Measurements from ENCODE around the gene GBF1.
A peak's percentile ranks its signal among the peaks of the same experiment; 100 is the strongest.

The GBF1 gene

GRCh38 chr10:102419269-102420180 is 174.2 kb downstream of the GBF1 start:
- Mint-ChIP-seq H3K36me3 (ENCODE audit: low read depth) (peaks cover 34% of the 10 kb centered on the region), H3K9me3 (no peaks in the 10 kb centered on the region), H3K4me3 (peak overlapping the region; percentile 93), H3K27ac (peak overlapping the region; percentile 98), H3K27me3 (peaks cover 33% of the 10 kb centered on the region), H3K4me1 (ENCODE audit: low read depth) (peaks cover 41% of the 10 kb centered on the region)
- DNase-seq, result peak; percentile 82

- H3K9me3 Mint-ChIP-seq, result no peaks in the 10 kb centered on the region
- peak overlapping the region; percentile 93 for H3K4me3 Mint-ChIP-seq
- H3K4me1 Mint-ChIP-seq (ENCODE audit: low read depth), result peaks cover 41% of the 10 kb centered on the region
- H3K27ac Mint-ChIP-seq, result peak overlapping the region; percentile 98
- H3K36me3 Mint-ChIP-seq (ENCODE audit: low read depth), result peaks cover 37% of the 10 kb centered on the region
- no peak for DNase-seq
- H3K27me3 Mint-ChIP-seq, result peaks cover 32% of the 10 kb centered on the region
Measured at GRCh38 chr10:102420181-102420713, 174.9 kb downstream of the GBF1 start.

GRCh38 chr10:102420714-102421506 is 175.6 kb downstream of the GBF1 start, which contains the start of gene FBXL15:
FBXL15 (plus strand) TSS chr10:102420836; CDS start chr10:102421130, 294 bp downstream.
- H3K4me1 Mint-ChIP-seq (ENCODE audit: low read depth), result peaks cover 44% of the 10 kb centered on the region
- peaks cover 41% of the 10 kb centered on the region for H3K36me3 Mint-ChIP-seq (ENCODE audit: low read depth)
- H3K27me3 Mint-ChIP-seq, result peaks cover 26% of the 10 kb centered on the region
- no peaks in the 10 kb centered on the region for H3K9me3 Mint-ChIP-seq
- DNase-seq, result peak; percentile 98
- peak within 1 kb of the TSS; percentile 93 for H3K4me3 Mint-ChIP-seq
- H3K27ac Mint-ChIP-seq, result peak within 1 kb of the TSS; percentile 98

GRCh38 chr10:102421507-102421756 is 176.1 kb downstream of the GBF1 start:
- no peaks in the 10 kb centered on the region for H3K9me3 Mint-ChIP-seq
- H3K36me3 Mint-ChIP-seq (ENCODE audit: low read depth), result peaks cover 45% of the 10 kb centered on the region
- H3K4me3 Mint-ChIP-seq, result peak overlapping the region; percentile 93
- peak overlapping the region; percentile 98 for H3K27ac Mint-ChIP-seq
- DNase-seq, result no peak
- peaks cover 21% of the 10 kb centered on the region for H3K27me3 Mint-ChIP-seq
- H3K4me1 Mint-ChIP-seq (ENCODE audit: low read depth), result peaks cover 49% of the 10 kb centered on the region

- H3K4me1 Mint-ChIP-seq (ENCODE audit: low read depth), result peaks cover 54% of the 10 kb centered on the region
- H3K27ac Mint-ChIP-seq, result peak overlapping the region; percentile 98
- peaks cover 49% of the 10 kb centered on the region for H3K36me3 Mint-ChIP-seq (ENCODE audit: low read depth)
- H3K27me3 Mint-ChIP-seq, result peaks cover 20% of the 10 kb centered on the region
- DNase-seq, result no peak
- no peaks in the 10 kb centered on the region for H3K9me3 Mint-ChIP-seq
- peak overlapping the region; percentile 93 for H3K4me3 Mint-ChIP-seq
Measured at GRCh38 chr10:102421757-102422512, 176.6 kb downstream of the GBF1 start.

- H3K36me3 Mint-ChIP-seq (ENCODE audit: low read depth), result peaks cover 51% of the 10 kb centered on the region
- peak overlapping the region; percentile 83 for H3K27ac Mint-ChIP-seq
- H3K9me3 Mint-ChIP-seq, result no peaks in the 10 kb centered on the region
- peaks cover 14% of the 10 kb centered on the region for H3K27me3 Mint-ChIP-seq
- DNase-seq, result peak; percentile 74
- peaks cover 61% of the 10 kb centered on the region for H3K4me1 Mint-ChIP-seq (ENCODE audit: low read depth)
- peak overlapping the region; percentile 93 for H3K4me3 Mint-ChIP-seq
Measured at GRCh38 chr10:102422545-102423129, 177.3 kb downstream of the GBF1 start.

GRCh38 chr10:102423372-102423968 is 178.1 kb downstream of the GBF1 start:
- peaks cover 59% of the 10 kb centered on the region for H3K4me1 Mint-ChIP-seq (ENCODE audit: low read depth)
- no peak for DNase-seq
- peak overlapping the region; percentile 57 for H3K27ac Mint-ChIP-seq
- H3K4me3 Mint-ChIP-seq, result peak overlapping the region; percentile 10
- H3K27me3 Mint-ChIP-seq, result peaks cover 5% of the 10 kb centered on the region
- H3K9me3 Mint-ChIP-seq, result no peaks in the 10 kb centered on the region
- peaks cover 51% of the 10 kb centered on the region for H3K36me3 Mint-ChIP-seq (ENCODE audit: low read depth)

GRCh38 chr10:102424145-102424544 is 178.8 kb downstream of the GBF1 start:
- peaks cover under 1% of the 10 kb centered on the region for H3K27me3 Mint-ChIP-seq
- H3K36me3 Mint-ChIP-seq (ENCODE audit: low read depth), result peaks cover 51% of the 10 kb centered on the region
- DNase-seq, result no peak
- no peak overlapping the region for H3K27ac Mint-ChIP-seq
- H3K4me3 Mint-ChIP-seq, result no peak overlapping the region
- H3K4me1 Mint-ChIP-seq (ENCODE audit: low read depth), result peaks cover 55% of the 10 kb centered on the region
- no peaks in the 10 kb centered on the region for H3K9me3 Mint-ChIP-seq

- Mint-ChIP-seq H3K27me3 (no peaks in the 10 kb centered on the region), H3K4me1 (ENCODE audit: low read depth) (peaks cover 47% of the 10 kb centered on the region), H3K4me3 (no peak overlapping the region), H3K9me3 (no peaks in the 10 kb centered on the region), H3K27ac (no peak overlapping the region), H3K36me3 (ENCODE audit: low read depth) (peaks cover 51% of the 10 kb centered on the region)
- no peak for DNase-seq
Measured at GRCh38 chr10:102424916-102425315, 179.6 kb downstream of the GBF1 start.

- Mint-ChIP-seq H3K9me3 (no peaks in the 10 kb centered on the region), H3K4me1 (ENCODE audit: low read depth) (peaks cover 42% of the 10 kb centered on the region), H3K4me3 (no peak overlapping the region), H3K27ac (peak overlapping the region; percentile 38), H3K36me3 (ENCODE audit: low read depth) (peaks cover 52% of the 10 kb centered on the region), H3K27me3 (no peaks in the 10 kb centered on the region)
- DNase-seq, result no peak
Measured at GRCh38 chr10:102425444-102425843, 180.1 kb downstream of the GBF1 start.

- H3K27me3 Mint-ChIP-seq, result no peaks in the 10 kb centered on the region
- H3K4me1 Mint-ChIP-seq (ENCODE audit: low read depth), result peaks cover 43% of the 10 kb centered on the region
- DNase-seq, result no peak
- peak overlapping the region; percentile 62 for H3K27ac Mint-ChIP-seq
- H3K4me3 Mint-ChIP-seq, result no peak overlapping the region
- H3K36me3 Mint-ChIP-seq (ENCODE audit: low read depth), result peaks cover 54% of the 10 kb centered on the region
- no peaks in the 10 kb centered on the region for H3K9me3 Mint-ChIP-seq
Measured at GRCh38 chr10:102426803-102427287, 181.5 kb downstream of the GBF1 start.

GRCh38 chr10:102429468-102429867 is 184.1 kb downstream of the GBF1 start:
- Mint-ChIP-seq H3K4me1 (ENCODE audit: low read depth) (peaks cover 42% of the 10 kb centered on the region), H3K27ac (no peak overlapping the region), H3K27me3 (no peaks in the 10 kb centered on the region), H3K9me3 (no peaks in the 10 kb centered on the region), H3K4me3 (no peak overlapping the region), H3K36me3 (ENCODE audit: low read depth) (peaks cover 34% of the 10 kb centered on the region)
- no peak for DNase-seq

- peak overlapping the region; percentile 94 for H3K4me3 Mint-ChIP-seq
- no peaks in the 10 kb centered on the region for H3K27me3 Mint-ChIP-seq
- H3K4me1 Mint-ChIP-seq (ENCODE audit: low read depth), result peaks cover 52% of the 10 kb centered on the region
- DNase-seq, result peak; percentile 47
- H3K36me3 Mint-ChIP-seq (ENCODE audit: low read depth), result peaks cover 29% of the 10 kb centered on the region
- H3K9me3 Mint-ChIP-seq, result no peaks in the 10 kb centered on the region
- H3K27ac Mint-ChIP-seq, result peak overlapping the region; percentile 97
Measured at GRCh38 chr10:102431452-102432124, 186.3 kb downstream of the GBF1 start.
